Measurements from ENCODE around the gene EPAS1. TPM values are rescaled to one million over a fixed set of nuclear protein-coding genes. Genes with fewer than 3 reads are reported as not detected.

EPAS1 gene
- total RNA-seq, 1 donor from 2014 or later, result 89.5 TPM

GRCh38 chr2:46411245-46411641 lies 114.0 kb downstream of the EPAS1 start:
- ATAC-seq, result peak; percentile 67

GRCh38 chr2:46411985-46412384 lies 114.8 kb downstream of the EPAS1 start:
- ATAC-seq, result no peak

- no peak for ATAC-seq
Observed at GRCh38 chr2:46413111-46413510, 115.9 kb downstream of the EPAS1 start.

GRCh38 chr2:46413631-46414030 lies 116.4 kb downstream of the EPAS1 start:
- no peak for ATAC-seq

GRCh38 chr2:46414701-46415100 lies 117.5 kb downstream of the EPAS1 start:
- ATAC-seq, result no peak

GRCh38 chr2:46416280-46416679 lies 119.1 kb downstream of the EPAS1 start:
- no peak for ATAC-seq

GRCh38 chr2:46416739-46417403 lies 119.7 kb downstream of the EPAS1 start:
- peak; percentile 75 for ATAC-seq

GRCh38 chr2:46420945-46421344 lies 123.7 kb downstream of the EPAS1 start:
- no peak for ATAC-seq

- no peak for ATAC-seq
Observed at GRCh38 chr2:46421361-46421760, 124.2 kb downstream of the EPAS1 start.

- ATAC-seq, result no peak
Observed at GRCh38 chr2:46422717-46423394, 125.6 kb downstream of the EPAS1 start.

GRCh38 chr2:46424937-46425336 lies 127.7 kb downstream of the EPAS1 start:
- no peak for ATAC-seq

GRCh38 chr2:46428911-46429436 lies 131.8 kb downstream of the EPAS1 start:
- no peak for ATAC-seq

GRCh38 chr2:46430413-46430812 lies 133.2 kb downstream of the EPAS1 start:
- no peak for ATAC-seq

GRCh38 chr2:46430992-46431391 lies 133.8 kb downstream of the EPAS1 start:
- no peak for ATAC-seq

- no peak for ATAC-seq
Observed at GRCh38 chr2:46431481-46432235, 134.5 kb downstream of the EPAS1 start.

- no peak for ATAC-seq
Observed at GRCh38 chr2:46434851-46435273, 137.7 kb downstream of the EPAS1 start.

GRCh38 chr2:46435353-46435752 lies 138.1 kb downstream of the EPAS1 start:
- no peak for ATAC-seq

- ATAC-seq, result no peak
Observed at GRCh38 chr2:46435796-46436360, 138.7 kb downstream of the EPAS1 start.

Other genes with a start within 250 kb of the EPAS1 start
- not detected for gene TMEM247, start 182.2 kb downstream of the EPAS1 start, total RNA-seq
- gene RHOQ, start 245.1 kb downstream of the EPAS1 start, total RNA-seq, result 9.2 TPM
- 3.2 TPM for gene ATP6V1E2, start 245.2 kb downstream of the EPAS1 start, total RNA-seq